ENCODE measurements around the gene TMEM18. TPM values are rescaled to one million over a fixed set of nuclear protein-coding genes. Genes with fewer than 3 reads are reported as not detected.

The TMEM18 gene
- total and polyA plus RNA-seq, 2 experiments from 2014 or later = 15.0 to 41.9 TPM

DNA sequence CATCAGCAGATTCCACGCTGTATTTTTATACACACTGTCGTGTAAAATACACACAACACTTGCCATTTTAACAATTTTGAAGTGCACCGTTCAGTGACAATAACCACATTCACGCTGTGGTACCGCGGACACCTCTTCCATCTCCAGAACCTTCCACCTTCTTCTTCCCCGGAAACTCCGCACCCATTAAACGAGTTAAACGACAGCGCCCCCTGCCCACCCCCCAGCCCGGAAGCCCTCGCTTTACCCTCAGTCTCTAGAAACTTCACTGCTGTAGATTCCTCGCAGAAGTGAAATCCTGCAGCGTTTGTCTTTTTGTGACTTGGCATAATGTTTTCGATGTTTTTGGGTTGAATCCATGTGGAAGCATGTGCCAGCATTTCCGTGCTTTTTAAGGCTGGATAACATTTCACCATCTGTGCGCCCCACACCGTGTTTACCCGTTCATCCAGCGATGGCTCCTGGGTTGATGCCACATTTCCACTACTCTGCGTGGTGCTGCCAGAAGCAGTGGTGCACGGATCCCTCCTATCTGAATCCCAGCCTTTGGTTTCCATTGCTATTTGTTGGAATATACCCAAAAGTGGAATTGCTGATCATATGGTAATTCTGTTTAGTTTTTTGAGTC lies 32.0 kb upstream of the TMEM18 start:
- Histone ChIP-seq H3K27ac (ENCODE audit: low read depth) (no peak overlapping the region), H3K4me1 (ENCODE audit: insufficient read depth) (no peaks in the 10 kb centered on the region), H3K4me3 (no peak overlapping the region), H4K20me1 (replicated peaks; ENCODE audit: insufficient read depth) (no peaks in the 10 kb centered on the region), H2AFZ (no peak overlapping the region; the same call in 1 of the 2 replicates), H3K79me2 (replicated peaks; ENCODE audit: insufficient read depth) (no peaks in the 10 kb centered on the region), H3F3A (replicated peaks; ENCODE audit: low read depth) (no peaks in the 10 kb centered on the region), H3K27me3 (ENCODE audit: insufficient read depth) (no peaks in the 10 kb centered on the region), H3K4me2 (no peak overlapping the region), H3K9me2 (ENCODE audit: insufficient read depth) (no peaks in the 10 kb centered on the region), H3K36me3 (ENCODE audit: insufficient read depth) (no peaks in the 10 kb centered on the region)
- Mint-ChIP-seq H3K4me1 (peaks cover 4% of the 10 kb centered on the region; the same call in 2 of the 3 replicates), H3K9me3 (no peaks in the 10 kb centered on the region; the same call in 2 of the 3 replicates), H3K27me3 (ENCODE audit: insufficient read depth, low read depth, poor library complexity) (peaks cover 3% of the 10 kb centered on the region), H3K4me3 (no peak overlapping the region), H3K27ac (no peak overlapping the region), H3K36me3 (ENCODE audit: low read depth) (no peaks in the 10 kb centered on the region)
- peak; percentile 75 for ATAC-seq
- DNase-seq (ENCODE audit: low spot score) = peak; percentile 54
- TF ChIP-seq, protein P1, sequence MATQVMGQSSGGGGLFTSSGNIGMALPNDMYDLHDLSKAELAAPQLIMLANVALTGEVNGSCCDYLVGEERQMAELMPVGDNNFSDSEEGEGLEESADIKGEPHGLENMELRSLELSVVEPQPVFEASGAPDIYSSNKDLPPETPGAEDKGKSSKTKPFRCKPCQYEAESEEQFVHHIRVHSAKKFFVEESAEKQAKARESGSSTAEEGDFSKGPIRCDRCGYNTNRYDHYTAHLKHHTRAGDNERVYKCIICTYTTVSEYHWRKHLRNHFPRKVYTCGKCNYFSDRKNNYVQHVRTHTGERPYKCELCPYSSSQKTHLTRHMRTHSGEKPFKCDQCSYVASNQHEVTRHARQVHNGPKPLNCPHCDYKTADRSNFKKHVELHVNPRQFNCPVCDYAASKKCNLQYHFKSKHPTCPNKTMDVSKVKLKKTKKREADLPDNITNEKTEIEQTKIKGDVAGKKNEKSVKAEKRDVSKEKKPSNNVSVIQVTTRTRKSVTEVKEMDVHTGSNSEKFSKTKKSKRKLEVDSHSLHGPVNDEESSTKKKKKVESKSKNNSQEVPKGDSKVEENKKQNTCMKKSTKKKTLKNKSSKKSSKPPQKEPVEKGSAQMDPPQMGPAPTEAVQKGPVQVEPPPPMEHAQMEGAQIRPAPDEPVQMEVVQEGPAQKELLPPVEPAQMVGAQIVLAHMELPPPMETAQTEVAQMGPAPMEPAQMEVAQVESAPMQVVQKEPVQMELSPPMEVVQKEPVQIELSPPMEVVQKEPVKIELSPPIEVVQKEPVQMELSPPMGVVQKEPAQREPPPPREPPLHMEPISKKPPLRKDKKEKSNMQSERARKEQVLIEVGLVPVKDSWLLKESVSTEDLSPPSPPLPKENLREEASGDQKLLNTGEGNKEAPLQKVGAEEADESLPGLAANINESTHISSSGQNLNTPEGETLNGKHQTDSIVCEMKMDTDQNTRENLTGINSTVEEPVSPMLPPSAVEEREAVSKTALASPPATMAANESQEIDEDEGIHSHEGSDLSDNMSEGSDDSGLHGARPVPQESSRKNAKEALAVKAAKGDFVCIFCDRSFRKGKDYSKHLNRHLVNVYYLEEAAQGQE (IDR thresholded peaks at IDR 0.05; ENCODE audit: unreplicated experiment) = no peak
- TF ChIP-seq, protein P2, sequence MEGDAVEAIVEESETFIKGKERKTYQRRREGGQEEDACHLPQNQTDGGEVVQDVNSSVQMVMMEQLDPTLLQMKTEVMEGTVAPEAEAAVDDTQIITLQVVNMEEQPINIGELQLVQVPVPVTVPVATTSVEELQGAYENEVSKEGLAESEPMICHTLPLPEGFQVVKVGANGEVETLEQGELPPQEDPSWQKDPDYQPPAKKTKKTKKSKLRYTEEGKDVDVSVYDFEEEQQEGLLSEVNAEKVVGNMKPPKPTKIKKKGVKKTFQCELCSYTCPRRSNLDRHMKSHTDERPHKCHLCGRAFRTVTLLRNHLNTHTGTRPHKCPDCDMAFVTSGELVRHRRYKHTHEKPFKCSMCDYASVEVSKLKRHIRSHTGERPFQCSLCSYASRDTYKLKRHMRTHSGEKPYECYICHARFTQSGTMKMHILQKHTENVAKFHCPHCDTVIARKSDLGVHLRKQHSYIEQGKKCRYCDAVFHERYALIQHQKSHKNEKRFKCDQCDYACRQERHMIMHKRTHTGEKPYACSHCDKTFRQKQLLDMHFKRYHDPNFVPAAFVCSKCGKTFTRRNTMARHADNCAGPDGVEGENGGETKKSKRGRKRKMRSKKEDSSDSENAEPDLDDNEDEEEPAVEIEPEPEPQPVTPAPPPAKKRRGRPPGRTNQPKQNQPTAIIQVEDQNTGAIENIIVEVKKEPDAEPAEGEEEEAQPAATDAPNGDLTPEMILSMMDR (conservative IDR thresholded peaks at IDR 0.05; ENCODE audit: low read depth in 2 of 2) = peak; percentile 57 to 66
- TF ChIP-seq, protein P3, sequence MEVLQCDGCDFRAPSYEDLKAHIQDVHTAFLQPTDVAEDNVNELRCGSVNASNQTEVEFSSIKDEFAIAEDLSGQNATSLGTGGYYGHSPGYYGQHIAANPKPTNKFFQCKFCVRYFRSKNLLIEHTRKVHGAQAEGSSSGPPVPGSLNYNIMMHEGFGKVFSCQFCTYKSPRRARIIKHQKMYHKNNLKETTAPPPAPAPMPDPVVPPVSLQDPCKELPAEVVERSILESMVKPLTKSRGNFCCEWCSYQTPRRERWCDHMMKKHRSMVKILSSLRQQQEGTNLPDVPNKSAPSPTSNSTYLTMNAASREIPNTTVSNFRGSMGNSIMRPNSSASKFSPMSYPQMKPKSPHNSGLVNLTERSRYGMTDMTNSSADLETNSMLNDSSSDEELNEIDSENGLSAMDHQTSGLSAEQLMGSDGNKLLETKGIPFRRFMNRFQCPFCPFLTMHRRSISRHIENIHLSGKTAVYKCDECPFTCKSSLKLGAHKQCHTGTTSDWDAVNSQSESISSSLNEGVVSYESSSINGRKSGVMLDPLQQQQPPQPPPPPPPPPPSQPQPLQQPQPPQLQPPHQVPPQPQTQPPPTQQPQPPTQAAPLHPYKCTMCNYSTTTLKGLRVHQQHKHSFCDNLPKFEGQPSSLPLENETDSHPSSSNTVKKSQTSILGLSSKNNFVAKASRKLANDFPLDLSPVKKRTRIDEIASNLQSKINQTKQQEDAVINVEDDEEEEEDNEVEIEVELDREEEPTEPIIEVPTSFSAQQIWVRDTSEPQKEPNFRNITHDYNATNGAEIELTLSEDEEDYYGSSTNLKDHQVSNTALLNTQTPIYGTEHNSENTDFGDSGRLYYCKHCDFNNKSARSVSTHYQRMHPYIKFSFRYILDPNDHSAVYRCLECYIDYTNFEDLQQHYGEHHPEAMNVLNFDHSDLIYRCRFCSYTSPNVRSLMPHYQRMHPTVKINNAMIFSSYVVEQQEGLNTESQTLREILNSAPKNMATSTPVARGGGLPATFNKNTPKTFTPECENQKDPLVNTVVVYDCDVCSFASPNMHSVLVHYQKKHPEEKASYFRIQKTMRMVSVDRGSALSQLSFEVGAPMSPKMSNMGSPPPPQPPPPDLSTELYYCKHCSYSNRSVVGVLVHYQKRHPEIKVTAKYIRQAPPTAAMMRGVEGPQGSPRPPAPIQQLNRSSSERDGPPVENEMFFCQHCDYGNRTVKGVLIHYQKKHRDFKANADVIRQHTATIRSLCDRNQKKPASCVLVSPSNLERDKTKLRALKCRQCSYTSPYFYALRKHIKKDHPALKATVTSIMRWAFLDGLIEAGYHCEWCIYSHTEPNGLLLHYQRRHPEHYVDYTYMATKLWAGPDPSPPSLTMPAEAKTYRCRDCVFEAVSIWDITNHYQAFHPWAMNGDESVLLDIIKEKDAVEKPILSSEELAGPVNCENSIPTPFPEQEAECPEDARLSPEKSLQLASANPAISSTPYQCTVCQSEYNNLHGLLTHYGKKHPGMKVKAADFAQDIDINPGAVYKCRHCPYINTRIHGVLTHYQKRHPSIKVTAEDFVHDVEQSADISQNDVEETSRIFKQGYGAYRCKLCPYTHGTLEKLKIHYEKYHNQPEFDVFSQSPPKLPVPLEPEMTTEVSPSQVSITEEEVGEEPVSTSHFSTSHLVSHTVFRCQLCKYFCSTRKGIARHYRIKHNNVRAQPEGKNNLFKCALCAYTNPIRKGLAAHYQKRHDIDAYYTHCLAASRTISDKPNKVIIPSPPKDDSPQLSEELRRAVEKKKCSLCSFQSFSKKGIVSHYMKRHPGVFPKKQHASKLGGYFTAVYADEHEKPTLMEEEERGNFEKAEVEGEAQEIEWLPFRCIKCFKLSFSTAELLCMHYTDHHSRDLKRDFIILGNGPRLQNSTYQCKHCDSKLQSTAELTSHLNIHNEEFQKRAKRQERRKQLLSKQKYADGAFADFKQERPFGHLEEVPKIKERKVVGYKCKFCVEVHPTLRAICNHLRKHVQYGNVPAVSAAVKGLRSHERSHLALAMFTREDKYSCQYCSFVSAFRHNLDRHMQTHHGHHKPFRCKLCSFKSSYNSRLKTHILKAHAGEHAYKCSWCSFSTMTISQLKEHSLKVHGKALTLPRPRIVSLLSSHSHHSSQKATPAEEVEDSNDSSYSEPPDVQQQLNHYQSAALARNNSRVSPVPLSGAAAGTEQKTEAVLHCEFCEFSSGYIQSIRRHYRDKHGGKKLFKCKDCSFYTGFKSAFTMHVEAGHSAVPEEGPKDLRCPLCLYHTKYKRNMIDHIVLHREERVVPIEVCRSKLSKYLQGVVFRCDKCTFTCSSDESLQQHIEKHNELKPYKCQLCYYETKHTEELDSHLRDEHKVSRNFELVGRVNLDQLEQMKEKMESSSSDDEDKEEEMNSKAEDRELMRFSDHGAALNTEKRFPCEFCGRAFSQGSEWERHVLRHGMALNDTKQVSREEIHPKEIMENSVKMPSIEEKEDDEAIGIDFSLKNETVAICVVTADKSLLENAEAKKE (CRISPR knock-in tag; IDR thresholded peaks at IDR 0.05) = no peak
